ENCODE data around the gene ITCH. TPM values are rescaled to one million over a fixed set of nuclear protein-coding genes. Genes with fewer than 3 reads are reported as not detected.

The ITCH gene
- total RNA-seq, 1 experiment from 2014 or later = 78.8 TPM

GRCh38 chr20:34468951-34469350, 105.9 kb downstream of the ITCH start:
- H3K4me1 ChIP-seq (ENCODE audit: control insufficient read depth in 1 of 2, insufficient read depth in 2 of 2, low read length in 2 of 2) = peaks cover 41 to 45% of the 10 kb centered on the region in 2 experiments
- no peak for ATAC-seq
- H3K27ac ChIP-seq (ENCODE audit: low read depth, low read length) = no peak overlapping the region
- peaks cover 0 to 4% of the 10 kb centered on the region in 2 experiments; a peak in 2 of 4 replicates for H3K36me3 ChIP-seq (ENCODE audit: control insufficient read depth in 1 of 2, insufficient read depth in 2 of 2, low read length in 2 of 2)
- RAD21 ChIA-PET (ENCODE audit: low non-redundant PET in 1 of 2, low total read pairs in 2 of 2, uncharacterized antibody in 2 of 2, unreplicated experiment in 2 of 2) = interaction anchor here in 1 of 2 experiments (0.8 kb wide), 1 partner anchor 156 kb away, joined by 3 read pairs; no protein-coding TSS in a partner anchor
- H3K27me3 ChIP-seq (ENCODE audit: insufficient read depth, low read length) = no peaks in the 10 kb centered on the region
- CTCF ChIA-PET = no interaction called here
- H2AFZ ChIP-seq (ENCODE audit: low read depth, low read length, poor library complexity, severe bottlenecking) = no peak overlapping the region
- no peak for DNase-seq (ENCODE audit: low read depth, low spot score)
- H3K9ac ChIP-seq (ENCODE audit: low read length) = no peak overlapping the region
- no peaks in the 10 kb centered on the region for H3K9me2 ChIP-seq (ENCODE audit: insufficient read depth)
- POLR2A ChIA-PET = no interaction called here
- no peak overlapping the region for H3K4me2 ChIP-seq (ENCODE audit: low read length)
- intact Hi-C loops (cut with micrococcal nuclease) = no loop called here
- H4K20me1 ChIP-seq (ENCODE audit: insufficient read depth) = peaks cover 4% of the 10 kb centered on the region; the same call in 1 of the 2 replicates
- H3K79me2 ChIP-seq (ENCODE audit: insufficient read depth, low read length) = peaks cover 22% of the 10 kb centered on the region
- no peaks in the 10 kb centered on the region for H3K9me3 ChIP-seq (ENCODE audit: control insufficient read depth in 1 of 2, insufficient read depth in 1 of 2, low read depth in 1 of 2, low read length in 2 of 2)
- no peak for TF ChIP-seq EGR1 (IDR thresholded peaks at IDR 0.05; ENCODE audit: low read depth)
- TF ChIP-seq ZBTB33 (IDR thresholded peaks at IDR 0.05; ENCODE audit: extremely low read depth, insufficient replicate concordance, low read length) = no peak
- no peak for TF ChIP-seq YY1 (IDR thresholded peaks at IDR 0.05; ENCODE audit: extremely low read depth, insufficient replicate concordance, low read depth, low read length)
- TF ChIP-seq JUND (IDR thresholded peaks at IDR 0.05) = no peak
- no peak for TF ChIP-seq RAD21 (IDR thresholded peaks at IDR 0.05; ENCODE audit: low read depth)
- no peak for TF ChIP-seq EZH2 (IDR thresholded peaks at IDR 0.05)
- no peak for TF ChIP-seq ZFX (IDR thresholded peaks at IDR 0.05)
- TF ChIP-seq ELF1 (IDR thresholded peaks at IDR 0.05; ENCODE audit: borderline replicate concordance, low read depth) = no peak
- TF ChIP-seq SP1 (IDR thresholded peaks at IDR 0.05; ENCODE audit: low read depth) = no peak
- TF ChIP-seq MAX (IDR thresholded peaks at IDR 0.05) = no peak
- TF ChIP-seq FOSL1 (IDR thresholded peaks at IDR 0.05; ENCODE audit: low read depth) = no peak
- no peak for TF ChIP-seq CEBPB (IDR thresholded peaks at IDR 0.05; ENCODE audit: low read depth)
- no peak for TF ChIP-seq REST (IDR thresholded peaks at IDR 0.05; ENCODE audit: low read depth)
- TF ChIP-seq ATF3 (IDR thresholded peaks at IDR 0.05) = no peak
- TF ChIP-seq POLR2A (IDR thresholded peaks at IDR 0.05; ENCODE audit: borderline replicate concordance, extremely low read depth, insufficient read depth, insufficient read length) = no peak
- TF ChIP-seq TCF7L2 (IDR thresholded peaks at IDR 0.05; ENCODE audit: borderline replicate concordance, extremely low read depth, insufficient read depth, insufficient read length) = no peak
- H3K4me3 ChIP-seq (replicated peaks in 1 of 2; ENCODE audit: low read depth in 1 of 2, low read length in 2 of 2) = no peak overlapping the region
- no TSS peak for BruUV-seq (replicated peaks)
